Left renal cortex interstitium (tissue), 4 donors: ENCODE results near the gene GSG1. TPM values are rescaled to one million over a fixed set of nuclear protein-coding genes. Genes with fewer than 3 reads are reported as not detected.
"Not testable (repeated sequence)": the region's sequence is repeated elsewhere in the genome, so short reads cannot be mapped to it uniquely, and the experiment has no call there.

Experiments used
- DNase-seq, 4 donors: peaks; one replicate each; pipeline ENCODE4 v3.0.0-alpha.2; 2013; ENCODE audit warnings: low read depth in 4 of 4, low spot score in 2 of 4, missing footprints in 1 of 4
- polyA plus RNA-seq, 4 donors: library from polyadenylated mRNA; unstranded; fragments of 120-200 nt; gene quantifications; one replicate each; pipeline ENCODE4 v1.2.1, GENCODE V29; 2013; ENCODE audit not compliant: insufficient read length in 4 of 4

Gene GSG1
- polyA plus RNA-seq, 4 donors = 0.35 to 0.63 (median 0.57) TPM

GRCh38 chr12:13093848-13094220 lies 9.6 kb downstream of the GSG1 start:
- DNase-seq = no peak

DNA sequence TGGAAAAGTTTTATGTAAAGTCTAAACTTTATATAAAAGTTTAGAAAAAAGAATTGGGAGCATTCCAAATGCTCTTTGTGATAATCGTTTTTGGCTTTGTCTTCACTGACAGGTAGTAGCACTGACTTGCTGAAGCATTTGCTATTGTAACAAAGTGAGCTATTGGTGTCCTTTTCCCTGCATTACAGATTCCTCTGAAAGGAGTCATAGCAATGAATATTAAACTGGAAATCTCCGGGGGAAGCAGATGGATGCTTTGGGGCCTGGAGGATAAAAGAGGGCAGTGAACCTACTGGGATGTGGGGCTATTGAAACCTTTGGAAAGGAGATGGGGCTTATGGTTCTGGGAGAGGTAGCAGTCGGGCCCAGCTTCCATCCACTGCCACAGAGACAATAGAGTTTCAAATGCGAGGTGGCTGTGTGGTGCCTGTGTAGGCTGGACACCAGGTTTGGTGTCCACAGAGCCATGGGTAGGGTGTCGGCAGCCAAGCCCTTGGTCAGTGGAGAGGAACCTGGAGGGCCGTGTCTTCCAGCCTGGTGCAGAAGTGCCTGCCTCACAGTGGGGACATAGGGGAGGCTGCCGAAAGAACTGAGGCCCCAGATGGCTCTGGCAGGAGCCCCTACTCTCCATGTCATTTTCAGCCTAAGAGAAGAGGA lies 10.1 kb downstream of the GSG1 start:
- DNase-seq = no peak

- DNase-seq = no peak
These were observed 11.6 kb downstream of the GSG1 start for GRCh38 chr12:13091832-13092231.

DNA sequence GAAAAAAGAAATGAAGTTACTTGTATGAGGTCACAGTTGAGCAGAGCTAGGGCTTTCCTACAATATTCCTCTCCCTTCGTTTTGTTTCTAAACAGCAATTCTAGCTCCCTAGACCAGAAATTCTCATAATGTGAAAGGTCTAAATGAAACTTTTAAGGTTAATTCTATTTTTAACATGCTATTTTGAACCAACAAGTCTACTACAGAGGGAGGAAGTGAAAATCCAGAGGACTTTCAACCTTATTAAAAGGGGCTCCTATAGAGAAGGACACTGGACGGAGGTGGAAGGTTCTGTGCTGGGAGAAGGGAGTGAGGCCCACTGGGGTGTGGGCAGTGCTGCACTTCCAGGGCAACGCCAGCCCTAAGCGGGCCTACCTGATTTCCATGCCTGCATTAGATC lies 13.4 kb downstream of the GSG1 start:
- no peak for DNase-seq

- no peak for DNase-seq
These were observed 15.0 kb downstream of the GSG1 start for GRCh38 chr12:13088496-13088895.

- DNase-seq = no peak
These were observed 15.7 kb downstream of the GSG1 start for GRCh38 chr12:13087766-13088165.

DNA sequence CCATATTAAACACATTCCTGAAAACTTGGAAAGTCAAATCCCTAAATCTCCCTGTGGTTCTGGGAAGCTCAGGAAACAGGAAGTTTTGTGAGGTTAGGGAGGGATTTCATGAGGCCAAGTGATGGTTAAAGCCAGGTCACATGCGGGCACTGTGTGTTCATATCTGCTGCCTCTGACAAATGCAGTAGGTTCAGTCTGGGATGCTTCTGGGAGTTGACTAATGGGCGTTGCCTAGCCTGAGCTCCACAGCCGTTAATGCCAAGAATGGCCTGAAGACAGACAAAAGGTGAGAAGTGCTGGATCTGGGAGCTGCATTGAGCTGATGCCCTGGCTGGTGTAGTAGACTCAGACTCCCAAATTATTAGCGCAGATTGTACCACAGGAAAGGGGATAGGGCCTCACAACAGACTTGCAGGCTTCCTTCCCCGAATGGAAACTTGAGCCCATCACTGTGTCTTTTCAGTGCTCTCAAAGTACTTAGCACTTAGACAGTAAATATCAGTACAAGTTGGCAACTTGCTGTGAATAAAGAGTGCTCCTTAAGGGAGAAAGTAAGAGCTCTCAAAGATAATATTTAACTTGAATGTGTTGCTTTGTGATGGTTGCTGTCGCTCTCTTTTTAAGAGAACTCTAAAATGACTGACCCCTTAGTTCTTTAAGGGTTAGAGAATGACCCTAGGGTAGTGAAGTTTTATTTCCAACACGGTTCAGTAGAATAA lies 17.3 kb downstream of the GSG1 start:
- DNase-seq = no peak

DNA sequence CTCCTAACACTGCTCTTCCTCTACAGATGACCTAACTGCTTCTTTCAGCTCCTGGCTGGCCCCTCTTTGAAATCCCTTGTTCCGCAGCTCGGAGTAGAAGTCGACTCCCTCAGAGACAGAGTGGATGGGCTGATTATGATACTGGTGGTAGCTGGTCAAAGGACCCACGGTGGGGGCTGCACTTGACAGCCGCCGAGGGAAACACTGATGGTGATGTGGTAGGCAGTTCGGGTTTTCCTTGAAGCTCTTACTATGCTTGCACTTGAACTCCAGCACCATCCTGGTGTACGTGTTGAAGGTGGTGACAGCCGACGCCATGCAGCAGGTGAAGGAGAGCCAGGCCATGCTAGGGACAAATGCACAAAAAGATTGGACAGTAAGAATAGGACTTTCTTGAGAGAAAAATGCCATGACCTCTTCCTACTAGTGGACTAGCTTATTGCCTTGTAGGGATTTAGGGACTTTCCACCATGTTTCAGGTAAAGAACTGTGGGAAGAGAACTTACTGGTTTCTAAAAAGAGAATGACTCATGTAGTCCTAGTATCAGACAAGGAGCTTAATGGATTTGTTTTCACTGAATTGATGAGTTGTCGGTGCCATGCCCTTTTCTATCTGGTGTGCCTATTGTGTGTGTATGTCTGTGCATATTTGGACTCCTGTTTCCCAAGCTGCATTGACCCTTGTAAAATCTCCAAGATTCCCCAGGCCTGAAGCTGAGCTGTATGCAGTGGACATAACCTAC lies 18.4 kb downstream of the GSG1 start:
- no peak for DNase-seq

- not testable (repeated sequence) for DNase-seq
These were observed 19.8 kb downstream of the GSG1 start for GRCh38 chr12:13083638-13084037.

- no peak for DNase-seq
These were observed 20.6 kb downstream of the GSG1 start for GRCh38 chr12:13082861-13083260.

- no peak for DNase-seq
These were observed 23.2 kb downstream of the GSG1 start for GRCh38 chr12:13080266-13080665.

GRCh38 chr12:13079440-13079906 lies 24.0 kb downstream of the GSG1 start:
- DNase-seq = no peak

GRCh38 chr12:13075786-13076570 lies 27.5 kb downstream of the GSG1 start:
- DNase-seq = no peak

- no peak for DNase-seq
These were observed 28.4 kb downstream of the GSG1 start for GRCh38 chr12:13075118-13075480.

DNA sequence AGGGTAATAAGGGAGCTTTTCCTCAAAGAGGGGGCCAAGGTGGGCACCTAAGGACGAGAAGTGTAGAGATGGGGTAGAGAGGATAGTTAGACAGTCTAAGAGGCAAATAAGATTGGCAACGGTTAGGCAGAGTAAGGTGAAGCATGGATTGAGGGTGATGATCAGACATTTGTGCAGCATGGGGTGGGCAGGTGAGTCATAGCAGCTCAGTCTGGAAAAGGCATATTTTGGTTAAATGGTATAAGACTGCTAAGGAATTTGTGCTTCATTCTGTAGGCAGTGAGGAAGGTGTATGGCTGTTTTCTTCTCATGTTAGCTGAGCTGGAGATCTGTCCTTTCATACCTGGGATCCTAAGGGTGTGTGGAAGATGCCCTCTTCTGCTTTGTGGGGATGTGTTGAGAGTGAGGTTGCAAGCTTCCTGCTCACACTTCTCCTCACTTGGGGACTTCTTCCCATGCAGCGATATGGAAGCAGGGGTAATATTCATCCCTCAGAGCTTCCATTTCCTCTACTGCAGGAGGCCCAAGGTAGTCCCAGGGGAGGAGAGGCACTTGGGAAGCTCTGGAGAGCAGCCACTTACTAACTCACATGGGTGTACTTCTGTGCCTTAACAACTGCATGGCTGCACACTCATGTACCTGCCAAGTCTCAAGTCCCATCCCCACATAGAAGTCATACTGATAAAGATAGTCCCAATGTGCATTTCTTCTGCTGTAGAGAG lies 28.9 kb downstream of the GSG1 start:
- DNase-seq = no peak

DNA sequence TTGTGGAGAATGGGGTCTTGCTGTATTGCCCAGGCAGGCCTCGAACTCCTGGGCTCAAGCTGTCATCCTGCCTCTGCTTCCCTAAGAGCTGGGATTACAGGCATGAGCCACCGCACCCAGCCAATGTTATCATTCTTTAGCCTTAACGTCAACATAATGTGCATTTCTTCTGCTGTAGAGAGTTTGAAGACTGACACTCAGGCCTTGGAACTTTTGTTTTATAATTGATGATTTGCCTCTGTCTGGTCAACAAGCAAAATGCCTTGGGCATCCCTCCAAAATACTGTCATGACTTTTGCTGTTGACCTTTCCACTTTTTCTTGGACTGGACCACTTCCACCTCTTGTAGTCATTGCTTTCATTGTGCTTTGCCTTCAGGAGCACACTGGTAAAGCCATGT lies 30.3 kb downstream of the GSG1 start:
- DNase-seq = no peak

- no peak for DNase-seq
These were observed 31.9 kb downstream of the GSG1 start for GRCh38 chr12:13071305-13072280.

DNA sequence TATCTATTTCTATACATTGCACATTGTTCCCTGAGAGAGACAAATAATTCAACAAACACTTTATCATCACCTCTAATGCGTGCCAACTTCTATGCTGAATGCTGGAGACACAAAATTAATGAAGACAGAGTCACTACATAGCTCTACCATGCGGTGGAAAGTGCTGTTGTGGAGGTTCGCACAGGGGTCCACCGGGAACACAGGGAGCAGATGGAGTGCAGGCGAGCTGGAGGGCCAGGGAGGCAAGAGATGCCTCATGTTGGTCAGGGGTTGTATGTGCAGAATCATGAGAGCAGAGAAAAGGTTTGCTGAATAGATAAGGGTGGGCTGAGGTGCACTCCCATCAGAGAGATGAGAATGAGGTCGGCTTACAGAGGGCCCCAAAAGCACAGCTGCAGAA lies 34.1 kb downstream of the GSG1 start:
- no peak for DNase-seq

- no peak for DNase-seq
These were observed 36.1 kb downstream of the GSG1 start for GRCh38 chr12:13067322-13067721.
